Measurements from ENCODE around the gene CCDC127.
A peak's percentile ranks its signal among the peaks of the same experiment; 100 is the strongest.
"Not testable (repeated sequence)": the region's sequence is repeated elsewhere in the genome, so short reads cannot be mapped to it uniquely, and the experiment has no call there.

Gene CCDC127

DNA sequence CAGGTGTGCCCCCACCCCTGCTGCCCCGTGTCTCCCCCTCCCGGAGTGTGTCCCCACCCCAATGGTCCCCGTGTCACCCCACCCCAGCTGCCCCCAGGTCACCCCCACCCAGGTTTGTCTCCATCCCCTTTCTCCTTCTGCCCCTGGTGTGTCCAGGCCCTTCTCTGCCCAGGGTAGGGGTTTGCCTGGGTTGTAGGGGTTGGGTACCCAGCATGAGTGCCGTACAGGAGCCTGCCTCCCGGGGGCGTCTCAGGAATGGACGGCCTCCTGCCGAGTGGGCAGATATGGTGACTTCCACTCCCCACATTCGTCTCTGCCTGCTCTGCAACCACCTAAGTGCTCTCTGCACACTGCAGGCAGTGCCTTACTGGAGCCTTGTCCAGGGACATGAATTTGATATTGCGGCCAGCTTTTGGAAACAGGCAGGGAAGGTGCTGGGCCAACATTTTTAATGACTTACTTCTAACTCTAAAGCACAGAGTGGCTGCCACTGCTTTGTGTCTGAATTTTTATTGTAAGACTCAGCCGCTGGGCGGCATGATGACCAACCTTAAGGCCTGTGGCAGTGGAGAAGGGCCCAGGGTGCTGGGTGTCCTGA, 20.0 kb downstream of the CCDC127 start:
- ChIA-PET CTCF (no interaction called here), POLR2A (ENCODE audit: low non-redundant PET) (no interaction called here)
- TF ChIP-seq, protein P1, sequence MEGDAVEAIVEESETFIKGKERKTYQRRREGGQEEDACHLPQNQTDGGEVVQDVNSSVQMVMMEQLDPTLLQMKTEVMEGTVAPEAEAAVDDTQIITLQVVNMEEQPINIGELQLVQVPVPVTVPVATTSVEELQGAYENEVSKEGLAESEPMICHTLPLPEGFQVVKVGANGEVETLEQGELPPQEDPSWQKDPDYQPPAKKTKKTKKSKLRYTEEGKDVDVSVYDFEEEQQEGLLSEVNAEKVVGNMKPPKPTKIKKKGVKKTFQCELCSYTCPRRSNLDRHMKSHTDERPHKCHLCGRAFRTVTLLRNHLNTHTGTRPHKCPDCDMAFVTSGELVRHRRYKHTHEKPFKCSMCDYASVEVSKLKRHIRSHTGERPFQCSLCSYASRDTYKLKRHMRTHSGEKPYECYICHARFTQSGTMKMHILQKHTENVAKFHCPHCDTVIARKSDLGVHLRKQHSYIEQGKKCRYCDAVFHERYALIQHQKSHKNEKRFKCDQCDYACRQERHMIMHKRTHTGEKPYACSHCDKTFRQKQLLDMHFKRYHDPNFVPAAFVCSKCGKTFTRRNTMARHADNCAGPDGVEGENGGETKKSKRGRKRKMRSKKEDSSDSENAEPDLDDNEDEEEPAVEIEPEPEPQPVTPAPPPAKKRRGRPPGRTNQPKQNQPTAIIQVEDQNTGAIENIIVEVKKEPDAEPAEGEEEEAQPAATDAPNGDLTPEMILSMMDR (conservative IDR thresholded peaks at IDR 0.05; ENCODE audit: low read depth) = no peak
- H3K27ac ChIP-seq = peak overlapping the region; percentile 2; the same call in 1 of the 2 replicates
- no peak for DNase-seq (ENCODE audit: low spot score)

DNA sequence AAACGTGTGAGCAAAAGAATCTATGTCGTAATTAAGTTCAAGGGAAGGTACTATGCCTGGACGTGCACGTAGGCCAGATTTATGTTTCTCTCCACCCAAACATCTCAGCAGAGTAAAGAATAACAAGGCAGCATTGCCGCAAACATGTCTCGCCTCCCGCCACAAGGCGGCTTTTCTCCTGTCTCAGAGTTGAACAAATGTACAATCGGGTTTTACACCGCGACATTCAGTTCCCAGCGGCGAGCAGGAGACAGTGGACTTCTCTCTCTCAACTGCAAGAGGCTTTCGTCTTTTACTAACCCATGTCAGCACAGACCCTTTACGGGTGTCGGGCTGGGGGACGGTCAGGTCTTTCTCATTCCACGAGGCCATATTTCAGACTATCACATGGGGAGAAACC, 20.9 kb downstream of the CCDC127 start:
- DNase-seq (ENCODE audit: low spot score); CTCF ChIA-PET; H3K27ac ChIP-seq; POLR2A ChIA-PET (ENCODE audit: low non-redundant PET): not testable (repeated sequence)

DNA sequence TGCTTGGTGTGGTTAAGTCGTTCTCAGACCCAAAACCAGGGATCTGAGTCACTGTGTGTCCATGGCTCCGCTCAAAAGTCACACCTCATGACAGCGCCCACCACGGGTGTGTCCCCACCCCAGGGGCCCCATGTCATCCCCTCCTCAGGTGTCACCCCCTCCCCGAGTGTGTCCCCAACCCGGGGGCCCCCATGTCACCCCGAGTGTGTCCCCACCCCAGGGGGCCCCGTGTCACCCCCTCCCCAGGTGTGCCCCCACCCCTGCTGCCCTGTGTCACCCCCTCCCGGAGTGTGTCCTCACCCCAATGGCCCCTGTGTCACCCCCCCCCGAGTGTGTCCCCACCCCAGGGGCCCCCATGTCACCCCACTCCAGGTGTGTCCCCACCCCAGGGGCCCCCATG, 21.6 kb downstream of the CCDC127 start:
- H3K27ac ChIP-seq = peak overlapping the region; percentile 29; the same call in 1 of the 2 replicates
- CTCF ChIA-PET = interaction anchor here (0.6 kb wide), 1 partner anchor 89 kb away, joined by 7 read pairs; no protein-coding TSS in a partner anchor
- POLR2A ChIA-PET (ENCODE audit: low non-redundant PET) = no interaction called here
- TF ChIP-seq, protein P1 (conservative IDR thresholded peaks at IDR 0.05; ENCODE audit: low read depth) = no peak
- DNase-seq (ENCODE audit: low spot score) = no peak

DNA sequence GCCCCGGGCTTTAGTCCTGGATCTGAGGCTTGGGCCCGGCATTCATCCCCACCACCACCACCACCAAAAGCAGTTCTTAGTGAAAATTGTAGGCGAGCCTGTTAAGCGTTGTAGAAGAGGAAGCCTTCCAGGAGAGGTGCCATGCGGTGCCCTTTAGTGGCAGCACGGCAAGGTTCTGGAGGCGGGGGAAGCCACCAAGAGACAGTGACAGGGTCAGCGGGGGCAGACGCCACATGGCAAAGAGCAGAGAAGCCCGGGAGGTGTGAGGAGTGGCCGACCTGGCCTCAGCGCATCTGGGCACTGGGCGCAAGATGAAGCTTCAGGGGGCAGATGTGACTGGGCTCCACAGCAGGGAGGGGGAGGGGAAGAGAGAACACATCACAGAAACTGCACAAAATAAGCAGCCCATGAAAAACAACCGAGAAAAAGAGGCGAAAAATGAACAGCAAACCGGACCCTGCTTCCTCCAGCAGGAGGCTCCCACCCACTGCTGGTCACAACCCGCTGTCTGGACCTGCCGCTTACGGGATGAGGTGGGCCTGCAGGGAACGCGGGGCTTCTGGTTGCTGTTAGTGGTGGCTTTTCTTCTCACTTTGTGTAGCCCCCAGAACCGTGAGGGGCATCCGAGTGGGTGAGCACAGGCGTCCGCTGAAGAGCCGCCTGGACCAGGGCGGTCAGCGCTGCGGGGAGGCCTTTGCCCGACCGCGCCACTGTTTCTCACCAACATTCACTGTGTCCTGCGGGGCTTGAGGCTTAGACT, 22.4 kb downstream of the CCDC127 start:
- 0 out of 2 replicates have a peak overlapping the region, but pooled peaks have one; percentile 29 for H3K27ac ChIP-seq
- DNase-seq (ENCODE audit: low spot score) = no peak
- POLR2A ChIA-PET (ENCODE audit: low non-redundant PET) = no interaction called here
- CTCF ChIA-PET = interaction anchor here (0.6 kb wide), 1 partner anchor 90 kb away, joined by 7 read pairs; no protein-coding TSS in a partner anchor
- TF ChIP-seq, protein P1 (conservative IDR thresholded peaks at IDR 0.05; ENCODE audit: low read depth) = no peak

DNA sequence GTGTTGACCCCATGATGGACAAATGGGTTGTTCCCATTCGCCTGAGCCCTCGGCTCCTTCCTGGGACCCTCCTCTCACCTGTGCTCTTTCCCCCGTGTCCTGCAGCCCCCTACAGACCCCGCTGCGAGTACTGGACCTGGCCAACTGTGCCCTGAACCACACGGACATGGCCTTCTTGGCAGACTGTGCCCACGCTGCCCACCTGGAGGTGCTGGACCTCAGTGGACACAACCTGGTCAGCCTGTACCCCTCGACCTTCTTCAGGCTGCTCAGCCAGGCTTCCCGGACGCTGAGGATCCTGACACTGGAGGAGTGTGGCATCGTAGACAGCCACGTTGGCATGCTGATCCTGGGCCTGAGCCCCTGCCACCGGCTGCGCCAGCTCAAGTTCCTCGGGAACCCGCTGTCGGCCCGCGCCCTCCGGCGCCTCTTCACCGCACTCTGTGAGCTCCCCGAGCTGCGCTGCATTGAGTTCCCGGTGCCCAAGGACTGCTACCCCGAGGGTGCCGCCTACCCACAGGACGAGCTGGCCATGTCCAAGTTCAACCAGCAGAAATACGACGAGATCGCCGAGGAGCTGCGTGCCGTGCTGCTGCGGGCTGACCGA, 23.2 kb downstream of the CCDC127 start:
- CTCF ChIA-PET = interaction anchor here (0.5 kb wide), 1 partner anchor 144 kb away, joined by 4 read pairs; no protein-coding TSS in a partner anchor
- no peak overlapping the region for H3K27ac ChIP-seq
- POLR2A ChIA-PET (ENCODE audit: low non-redundant PET) = no interaction called here
- TF ChIP-seq, protein P1 (conservative IDR thresholded peaks at IDR 0.05; ENCODE audit: low read depth) = no peak
- DNase-seq (ENCODE audit: low spot score) = no peak

DNA sequence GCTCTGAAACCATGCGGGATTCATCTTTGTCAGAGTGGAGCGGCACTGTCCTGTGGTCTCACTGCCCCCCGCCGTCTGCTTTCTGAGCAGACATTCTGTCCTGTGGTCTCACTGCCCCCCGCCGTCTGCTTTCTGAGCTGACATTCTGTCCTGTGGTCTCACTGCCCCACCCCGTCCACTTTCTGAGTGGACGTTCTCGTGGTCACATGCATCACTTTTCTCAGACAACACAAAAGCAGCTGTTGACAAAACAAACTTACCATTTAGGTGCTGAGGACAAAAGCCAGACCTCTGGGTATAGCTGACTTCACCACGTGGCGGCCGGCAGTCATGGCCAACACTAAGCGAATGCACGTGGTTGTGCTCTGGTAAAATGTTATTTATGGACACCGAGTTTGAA, 23.9 kb downstream of the CCDC127 start:
- DNase-seq (ENCODE audit: low spot score) = no peak
- ChIA-PET CTCF (no interaction called here), POLR2A (ENCODE audit: low non-redundant PET) (no interaction called here)
- TF ChIP-seq, protein P1 (conservative IDR thresholded peaks at IDR 0.05; ENCODE audit: low read depth) = no peak
- no peak overlapping the region for H3K27ac ChIP-seq

All from RWPE1 (cell line).